ENCODE results near the gene RPS16.

The RPS16 gene

GRCh38 chr19:39407410-39407659, 28.4 kb downstream of the RPS16 start:
- DNase-seq (ENCODE audit: low spot score), result no peak

- DNase-seq (ENCODE audit: low spot score), result peak; percentile 75
These were observed 28.9 kb downstream of the RPS16 start, which contains the start of gene ZFP36 for GRCh38 chr19:39406656-39407409. ZFP36 (plus strand) TSS chr19:39406847; CDS start chr19:39406905, 58 bp downstream.

GRCh38 chr19:39405958-39406655, 29.6 kb downstream of the RPS16 start:
- no peak for DNase-seq (ENCODE audit: low spot score)

GRCh38 chr19:39405261-39405957, 30.3 kb downstream of the RPS16 start:
- no peak for DNase-seq (ENCODE audit: low spot score)

GRCh38 chr19:39403331-39404312, 32.1 kb downstream of the RPS16 start:
- DNase-seq (ENCODE audit: low spot score), result peak; percentile 74

- DNase-seq (ENCODE audit: low spot score), result peak; percentile 58
These were observed 33.1 kb downstream of the RPS16 start for GRCh38 chr19:39402346-39403300.

- DNase-seq (ENCODE audit: low spot score), result no peak
These were observed 34.0 kb downstream of the RPS16 start for GRCh38 chr19:39401549-39402345.

- no peak for DNase-seq (ENCODE audit: low spot score)
These were observed 34.6 kb downstream of the RPS16 start for GRCh38 chr19:39401070-39401548.

GRCh38 chr19:39400061-39400460, 35.7 kb downstream of the RPS16 start:
- DNase-seq (ENCODE audit: low spot score), result no peak

- no peak for DNase-seq (ENCODE audit: low spot score)
These were observed 36.1 kb downstream of the RPS16 start for GRCh38 chr19:39399668-39400050.

GRCh38 chr19:39398297-39398864, 37.4 kb downstream of the RPS16 start:
- DNase-seq (ENCODE audit: low spot score), result no peak

GRCh38 chr19:39397360-39398296, 38.1 kb downstream of the RPS16 start:
- peak; percentile 73 for DNase-seq (ENCODE audit: low spot score)

- DNase-seq (ENCODE audit: low spot score), result peak; percentile 99
These were observed 44.9 kb downstream of the RPS16 start, which contains the start of the genes MED29 and PAF1 for GRCh38 chr19:39390751-39391437. MED29 (plus strand) TSS chr19:39391378; CDS start chr19:39391423, 45 bp downstream. PAF1 (minus strand) TSS chr19:39391106; CDS start chr19:39390864, 242 bp downstream.

GRCh38 chr19:39390451-39390750, 45.3 kb downstream of the RPS16 start:
- DNase-seq (ENCODE audit: low spot score), result no peak

- DNase-seq (ENCODE audit: low spot score), result no peak
These were observed 45.9 kb downstream of the RPS16 start for GRCh38 chr19:39389631-39390414.

- DNase-seq (ENCODE audit: low spot score), result no peak
These were observed 47.1 kb downstream of the RPS16 start for GRCh38 chr19:39388657-39389056.

- DNase-seq (ENCODE audit: low spot score), result no peak
These were observed 49.2 kb downstream of the RPS16 start for GRCh38 chr19:39386557-39386956.
